Measurements from ENCODE around the gene ZNF106.

Gene ZNF106

DNA sequence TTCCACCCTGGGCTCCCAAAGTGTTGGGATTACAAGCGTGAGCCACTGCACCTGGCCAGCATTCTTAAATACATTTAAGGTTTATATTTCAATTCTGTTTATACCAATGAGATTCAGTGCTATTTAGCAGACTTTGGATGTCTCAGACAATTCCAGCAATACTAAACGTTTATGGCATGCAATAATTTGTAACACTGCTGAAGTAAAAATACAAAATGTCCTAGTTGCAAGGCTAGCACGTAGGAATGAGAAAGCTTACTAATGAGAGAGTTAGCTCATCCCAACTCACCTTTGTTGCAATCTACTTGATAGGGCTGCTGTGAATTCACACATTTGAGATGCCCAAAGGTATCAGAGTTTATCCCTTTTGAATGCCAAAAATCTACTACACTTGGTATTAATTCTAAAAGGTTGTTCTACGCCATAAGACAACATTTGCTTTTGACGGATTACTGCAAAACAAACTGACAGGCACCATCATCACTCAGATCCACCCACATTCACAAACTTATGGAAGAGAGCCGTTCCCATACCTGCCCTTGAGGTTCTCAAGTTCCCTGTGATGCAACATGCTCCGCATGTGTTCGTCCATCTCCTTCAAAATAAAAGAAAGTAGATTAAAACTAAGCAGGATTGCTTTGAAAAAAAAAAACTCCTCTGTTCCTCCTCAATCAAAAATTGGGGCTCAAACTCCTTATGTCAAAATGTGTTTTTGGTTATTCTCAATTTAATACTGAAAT lies 25.3 kb downstream of the ZNF106 start:
- TF ChIP-seq ZNF8 (CRISPR knock-in tag; IDR thresholded peaks at IDR 0.05) (no peak), ZNF70 (CRISPR knock-in tag; IDR thresholded peaks at IDR 0.05) (no peak), RARB (CRISPR knock-in tag; IDR thresholded peaks at IDR 0.05) (no peak), PATZ1 (CRISPR knock-in tag; IDR thresholded peaks at IDR 0.05; ENCODE audit: borderline replicate concordance) (no peak), ESRRG (CRISPR knock-in tag; IDR thresholded peaks at IDR 0.05) (no peak), OSR1 (CRISPR knock-in tag; IDR thresholded peaks at IDR 0.05) (no peak), TOX (CRISPR knock-in tag; IDR thresholded peaks at IDR 0.05; ENCODE audit: borderline replicate concordance) (no peak), TCF4 (CRISPR knock-in tag; IDR thresholded peaks at IDR 0.05; ENCODE audit: borderline replicate concordance) (no peak), CSDC2 (CRISPR knock-in tag; IDR thresholded peaks at IDR 0.05) (no peak), TSHZ2 (CRISPR knock-in tag; IDR thresholded peaks at IDR 0.05) (no peak), SNAI2 (CRISPR knock-in tag; IDR thresholded peaks at IDR 0.05) (no peak), PPARA (CRISPR knock-in tag; IDR thresholded peaks at IDR 0.05; ENCODE audit: borderline replicate concordance) (no peak), ZNF565 (CRISPR knock-in tag; conservative IDR thresholded peaks at IDR 0.05; ENCODE audit: low read depth) (no peak), ARNTL (CRISPR knock-in tag; IDR thresholded peaks at IDR 0.05; ENCODE audit: borderline replicate concordance, low read depth) (no peak), ZC3H10 (CRISPR knock-in tag; IDR thresholded peaks at IDR 0.05) (no peak), GLIS3 (CRISPR knock-in tag; IDR thresholded peaks at IDR 0.05) (no peak), BACH2 (CRISPR knock-in tag; IDR thresholded peaks at IDR 0.05; ENCODE audit: borderline replicate concordance) (no peak), ZFP3 (CRISPR knock-in tag; IDR thresholded peaks at IDR 0.05) (no peak)
- TF ChIP-seq, protein P1, sequence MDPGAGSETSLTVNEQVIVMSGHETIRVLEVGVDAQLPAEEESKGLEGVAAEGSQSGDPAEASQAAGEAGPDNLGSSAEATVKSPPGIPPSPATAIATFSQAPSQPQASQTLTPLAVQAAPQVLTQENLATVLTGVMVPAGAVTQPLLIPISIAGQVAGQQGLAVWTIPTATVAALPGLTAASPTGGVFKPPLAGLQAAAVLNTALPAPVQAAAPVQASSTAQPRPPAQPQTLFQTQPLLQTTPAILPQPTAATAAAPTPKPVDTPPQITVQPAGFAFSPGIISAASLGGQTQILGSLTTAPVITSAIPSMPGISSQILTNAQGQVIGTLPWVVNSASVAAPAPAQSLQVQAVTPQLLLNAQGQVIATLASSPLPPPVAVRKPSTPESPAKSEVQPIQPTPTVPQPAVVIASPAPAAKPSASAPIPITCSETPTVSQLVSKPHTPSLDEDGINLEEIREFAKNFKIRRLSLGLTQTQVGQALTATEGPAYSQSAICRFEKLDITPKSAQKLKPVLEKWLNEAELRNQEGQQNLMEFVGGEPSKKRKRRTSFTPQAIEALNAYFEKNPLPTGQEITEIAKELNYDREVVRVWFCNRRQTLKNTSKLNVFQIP (CRISPR knock-in tag; IDR thresholded peaks at IDR 0.05; ENCODE audit: borderline replicate concordance, low read depth) = no peak
- TF ChIP-seq, protein P2, sequence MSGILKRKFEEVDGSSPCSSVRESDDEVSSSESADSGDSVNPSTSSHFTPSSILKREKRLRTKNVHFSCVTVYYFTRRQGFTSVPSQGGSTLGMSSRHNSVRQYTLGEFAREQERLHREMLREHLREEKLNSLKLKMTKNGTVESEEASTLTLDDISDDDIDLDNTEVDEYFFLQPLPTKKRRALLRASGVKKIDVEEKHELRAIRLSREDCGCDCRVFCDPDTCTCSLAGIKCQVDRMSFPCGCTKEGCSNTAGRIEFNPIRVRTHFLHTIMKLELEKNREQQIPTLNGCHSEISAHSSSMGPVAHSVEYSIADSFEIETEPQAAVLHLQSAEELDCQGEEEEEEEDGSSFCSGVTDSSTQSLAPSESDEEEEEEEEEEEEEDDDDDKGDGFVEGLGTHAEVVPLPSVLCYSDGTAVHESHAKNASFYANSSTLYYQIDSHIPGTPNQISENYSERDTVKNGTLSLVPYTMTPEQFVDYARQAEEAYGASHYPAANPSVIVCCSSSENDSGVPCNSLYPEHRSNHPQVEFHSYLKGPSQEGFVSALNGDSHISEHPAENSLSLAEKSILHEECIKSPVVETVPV (CRISPR knock-in tag; IDR thresholded peaks at IDR 0.05) = no peak
- ATAC-seq = no peak

DNA sequence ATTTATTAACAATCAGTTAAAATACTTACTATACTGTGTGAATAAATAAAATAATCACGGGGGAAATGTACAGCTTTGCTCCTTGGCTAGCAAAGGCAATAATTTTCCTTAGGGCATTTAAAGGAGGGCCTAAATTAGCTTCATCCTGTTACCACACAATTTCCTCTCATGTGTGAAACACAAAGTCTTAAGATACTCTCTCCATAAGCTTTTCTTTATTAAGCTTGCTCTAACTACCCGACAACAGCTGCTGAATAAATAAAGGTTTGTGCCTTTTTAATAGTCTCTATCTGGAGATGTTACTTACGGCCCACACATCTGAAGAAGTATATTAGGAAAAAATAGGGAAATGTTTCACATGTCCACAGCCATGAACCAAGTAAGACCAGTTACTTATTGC lies 29.7 kb downstream of the ZNF106 start:
- no peak for ATAC-seq
- TF ChIP-seq ZNF8 (CRISPR knock-in tag; IDR thresholded peaks at IDR 0.05) (no peak), CSDC2 (CRISPR knock-in tag; IDR thresholded peaks at IDR 0.05) (no peak), GLIS3 (CRISPR knock-in tag; IDR thresholded peaks at IDR 0.05) (no peak), SNAI2 (CRISPR knock-in tag; IDR thresholded peaks at IDR 0.05) (no peak), ZFP30 (CRISPR knock-in tag; IDR thresholded peaks at IDR 0.05) (no peak), TSHZ2 (CRISPR knock-in tag; IDR thresholded peaks at IDR 0.05) (no peak), ZFP3 (CRISPR knock-in tag; IDR thresholded peaks at IDR 0.05) (no peak), PPARA (CRISPR knock-in tag; IDR thresholded peaks at IDR 0.05; ENCODE audit: borderline replicate concordance) (no peak), PATZ1 (CRISPR knock-in tag; IDR thresholded peaks at IDR 0.05; ENCODE audit: borderline replicate concordance) (no peak)
- TF ChIP-seq, protein P1 (CRISPR knock-in tag; IDR thresholded peaks at IDR 0.05; ENCODE audit: borderline replicate concordance, low read depth) = no peak
- TF ChIP-seq, protein P2 (CRISPR knock-in tag; IDR thresholded peaks at IDR 0.05) = no peak
